GM21390 (cell line): Measurements from ENCODE around the gene SYNDIG1.

ENCODE experiments used
- ATAC-seq: cut with Tn5 transposase; IDR thresholded peaks from one replicate; pipeline ENCODE4 v1.9.1; 2021; ENCODE audit not compliant: unreplicated experiment

SYNDIG1 gene

GRCh38 chr20:24583169-24583792 is 113.9 kb downstream of the SYNDIG1 start:
- no peak for ATAC-seq

GRCh38 chr20:24584078-24584477 is 114.6 kb downstream of the SYNDIG1 start:
- ATAC-seq, result no peak

GRCh38 chr20:24584538-24585356 is 115.3 kb downstream of the SYNDIG1 start:
- no peak for ATAC-seq

GRCh38 chr20:24585796-24586522 is 116.5 kb downstream of the SYNDIG1 start:
- ATAC-seq, result no peak

GRCh38 chr20:24586523-24586840 is 117.1 kb downstream of the SYNDIG1 start:
- no peak for ATAC-seq

GRCh38 chr20:24587384-24588046 is 118.1 kb downstream of the SYNDIG1 start:
- no peak for ATAC-seq

- no peak for ATAC-seq
Observed at GRCh38 chr20:24588047-24588635, 118.7 kb downstream of the SYNDIG1 start.

GRCh38 chr20:24588725-24589340 is 119.4 kb downstream of the SYNDIG1 start:
- ATAC-seq, result no peak

- no peak for ATAC-seq
Observed at GRCh38 chr20:24589381-24589780, 120.0 kb downstream of the SYNDIG1 start.

- ATAC-seq, result no peak
Observed at GRCh38 chr20:24589815-24590177, 120.4 kb downstream of the SYNDIG1 start.

GRCh38 chr20:24590178-24590982 is 121.0 kb downstream of the SYNDIG1 start:
- no peak for ATAC-seq

- ATAC-seq, result no peak
Observed at GRCh38 chr20:24597051-24597450, 127.6 kb downstream of the SYNDIG1 start.

GRCh38 chr20:24598346-24598745 is 128.9 kb downstream of the SYNDIG1 start:
- no peak for ATAC-seq

- no peak for ATAC-seq
Observed at GRCh38 chr20:24598996-24599395, 129.6 kb downstream of the SYNDIG1 start.

GRCh38 chr20:24600012-24600411 is 130.6 kb downstream of the SYNDIG1 start:
- ATAC-seq, result no peak

- ATAC-seq, result no peak
Observed at GRCh38 chr20:24603454-24603853, 134.0 kb downstream of the SYNDIG1 start.

- ATAC-seq, result no peak
Observed at GRCh38 chr20:24604966-24605665, 135.7 kb downstream of the SYNDIG1 start.

GRCh38 chr20:24605937-24606455 is 136.6 kb downstream of the SYNDIG1 start:
- no peak for ATAC-seq

GRCh38 chr20:24607402-24607801 is 138.0 kb downstream of the SYNDIG1 start:
- ATAC-seq, result no peak
